ENCODE data around the gene KLHL20.
"Not testable (repeated sequence)": the region's sequence is repeated elsewhere in the genome, so short reads cannot be mapped to it uniquely, and the experiment has no call there.

KLHL20 gene, protein sequence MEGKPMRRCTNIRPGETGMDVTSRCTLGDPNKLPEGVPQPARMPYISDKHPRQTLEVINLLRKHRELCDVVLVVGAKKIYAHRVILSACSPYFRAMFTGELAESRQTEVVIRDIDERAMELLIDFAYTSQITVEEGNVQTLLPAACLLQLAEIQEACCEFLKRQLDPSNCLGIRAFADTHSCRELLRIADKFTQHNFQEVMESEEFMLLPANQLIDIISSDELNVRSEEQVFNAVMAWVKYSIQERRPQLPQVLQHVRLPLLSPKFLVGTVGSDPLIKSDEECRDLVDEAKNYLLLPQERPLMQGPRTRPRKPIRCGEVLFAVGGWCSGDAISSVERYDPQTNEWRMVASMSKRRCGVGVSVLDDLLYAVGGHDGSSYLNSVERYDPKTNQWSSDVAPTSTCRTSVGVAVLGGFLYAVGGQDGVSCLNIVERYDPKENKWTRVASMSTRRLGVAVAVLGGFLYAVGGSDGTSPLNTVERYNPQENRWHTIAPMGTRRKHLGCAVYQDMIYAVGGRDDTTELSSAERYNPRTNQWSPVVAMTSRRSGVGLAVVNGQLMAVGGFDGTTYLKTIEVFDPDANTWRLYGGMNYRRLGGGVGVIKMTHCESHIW

DNA sequence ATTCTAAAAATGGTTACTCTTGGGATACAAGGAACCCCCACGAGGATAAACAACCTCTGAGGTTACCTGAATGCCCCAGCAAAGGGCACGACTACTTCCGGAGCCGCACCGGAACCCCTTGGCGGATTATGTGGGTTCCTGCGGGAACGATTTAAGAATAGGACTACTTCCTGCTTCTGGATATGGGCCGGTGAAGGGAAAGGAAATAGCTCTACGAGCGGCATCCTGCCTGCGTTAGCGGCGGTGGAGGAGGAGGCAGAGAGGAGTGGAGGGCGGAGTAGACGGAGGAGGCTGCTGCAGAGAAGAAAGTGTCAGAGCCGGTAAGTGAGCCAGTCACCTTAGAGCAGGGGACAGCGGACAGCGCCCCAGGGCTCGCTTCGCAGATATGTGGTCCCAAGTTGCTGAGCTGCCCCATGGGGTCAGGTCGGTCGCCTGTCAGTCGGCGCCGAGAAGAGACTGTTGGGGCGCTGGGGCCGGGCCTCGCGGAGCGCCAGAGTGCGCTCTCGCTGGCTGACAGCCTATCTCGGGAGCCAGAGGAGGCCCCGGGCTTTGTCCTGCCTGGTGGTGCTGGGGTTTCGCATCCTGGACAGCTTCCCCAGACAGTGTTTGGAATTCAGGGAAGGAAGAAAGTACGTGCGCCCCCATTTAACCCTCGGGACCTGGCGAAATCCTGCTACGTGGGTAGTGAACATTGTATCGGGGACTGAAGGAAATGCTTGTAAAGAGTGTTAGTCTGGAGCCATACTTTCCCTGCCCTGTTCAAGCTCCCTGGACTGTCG is at the start of gene KLHL20:
Gene KLHL20, plus strand, starts transcription at position 223 of the 779 bp plus-strand sequence. CDS start 1,063 bp downstream, outside the sequence.
- peak; percentile 65 for DNase-seq

DNA sequence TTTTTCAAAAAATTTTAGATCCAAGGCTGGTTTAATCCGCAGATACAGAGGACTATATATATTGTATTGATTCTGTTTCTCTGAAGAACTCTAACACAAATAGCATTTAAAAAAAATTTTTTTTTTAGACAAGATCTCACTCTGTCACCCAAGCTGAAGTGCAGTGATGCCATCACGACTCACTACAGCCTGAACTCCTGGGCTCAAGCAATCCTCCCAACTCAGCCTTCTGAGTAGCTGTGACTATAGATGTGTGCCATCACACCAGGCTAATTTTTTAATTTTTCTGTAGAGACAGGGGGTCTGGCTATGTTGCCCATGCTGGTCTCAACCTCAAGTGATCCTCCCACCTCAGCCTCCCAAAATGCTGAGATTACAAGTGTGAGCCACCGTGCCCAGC is 48.1 kb upstream of the KLHL20 start:
- no peak for DNase-seq

DNA sequence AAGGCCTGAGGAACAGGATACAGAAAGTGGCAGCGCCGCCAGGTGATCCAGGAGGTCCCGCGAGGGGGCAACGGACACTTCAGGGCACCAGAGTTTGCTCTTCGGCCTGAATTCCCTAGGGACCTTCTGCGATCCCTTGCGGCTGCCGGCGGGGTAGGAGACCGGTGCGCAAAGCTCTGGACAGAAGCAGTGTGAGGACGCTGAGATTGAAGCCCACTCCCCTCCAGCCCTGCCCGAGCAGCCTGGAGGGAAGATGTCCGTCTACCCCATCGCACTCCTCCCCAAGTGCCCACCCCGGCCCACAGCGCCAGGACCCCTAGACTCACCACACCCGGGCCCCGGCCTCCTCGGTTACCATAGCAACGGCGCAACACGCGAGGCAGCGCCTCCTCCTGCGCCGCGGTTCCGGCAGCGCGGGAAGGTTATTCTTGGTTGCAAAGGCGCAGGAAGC is 45.3 kb upstream of the KLHL20 start, which contains the start of gene ANKRD45:
Gene ANKRD45, minus strand, starts transcription at position 361 of the 451 bp plus-strand sequence. CDS start 10,433 bp downstream, outside the sequence.
- DNase-seq = peak; percentile 22

GRCh38 chr1:173674496-173674895 is 40.3 kb upstream of the KLHL20 start:
- not testable (repeated sequence) for DNase-seq

DNA sequence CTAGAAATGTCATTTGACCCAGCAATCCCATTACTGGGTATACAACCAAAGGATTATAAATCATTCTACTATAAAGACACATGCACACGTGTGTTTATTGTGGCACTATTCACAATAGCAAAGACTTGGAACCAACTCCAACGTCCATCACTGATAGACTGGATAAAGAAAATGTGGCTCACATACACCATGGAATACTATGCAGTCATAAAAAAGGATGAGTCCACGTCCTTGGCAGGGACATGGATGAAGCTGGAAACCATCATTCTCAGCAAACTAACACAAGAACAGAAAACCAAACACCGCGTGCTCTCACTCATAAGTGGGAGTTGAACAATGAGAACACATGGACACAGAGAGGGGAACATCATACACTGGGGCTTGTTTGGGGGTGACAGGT is 34.6 kb upstream of the KLHL20 start:
- not testable (repeated sequence) for DNase-seq

DNA sequence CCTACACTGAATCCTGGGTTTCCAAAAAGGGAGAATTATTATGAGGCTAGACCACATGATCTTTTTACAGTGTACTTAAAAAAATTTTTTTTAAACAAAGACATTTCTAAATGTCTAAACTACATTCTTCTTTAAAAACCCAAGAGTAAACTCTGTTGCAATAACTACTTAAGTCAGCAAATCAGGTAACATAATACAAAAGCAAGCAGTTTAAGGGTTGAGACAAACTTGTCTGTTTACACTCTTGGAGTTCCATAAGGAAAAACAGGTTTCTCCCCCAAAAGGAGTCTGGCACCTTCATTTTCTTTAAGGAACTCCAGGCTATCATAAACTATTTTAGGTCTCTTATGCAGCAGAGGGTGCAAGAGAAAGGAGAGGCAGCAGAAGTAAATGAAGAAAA is 32.6 kb upstream of the KLHL20 start:
- DNase-seq = no peak

DNA sequence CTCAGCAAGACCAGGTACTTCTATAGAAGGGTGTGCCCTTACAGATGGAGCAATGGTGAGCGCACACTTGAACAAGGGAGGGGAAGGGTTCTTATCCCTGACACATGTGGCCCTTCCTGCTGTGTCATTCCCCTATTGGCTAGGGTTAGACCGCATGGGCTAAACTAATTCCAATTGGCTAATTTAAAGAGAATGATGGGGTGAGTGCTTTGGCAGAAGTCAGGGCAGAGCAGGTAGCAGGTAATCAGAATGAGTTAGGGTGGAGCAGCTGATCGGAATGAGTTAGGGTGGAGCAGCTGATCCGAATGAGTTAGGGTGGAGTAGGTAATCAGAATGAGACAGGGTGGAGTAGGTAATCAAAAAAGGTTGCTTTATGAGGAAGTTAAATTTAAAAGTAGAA is 30.9 kb upstream of the KLHL20 start:
- DNase-seq = not testable (repeated sequence)

- not testable (repeated sequence) for DNase-seq
Measured at GRCh38 chr1:173685121-173685520, 29.7 kb upstream of the KLHL20 start.

GRCh38 chr1:173688300-173688699 is 26.5 kb upstream of the KLHL20 start:
- DNase-seq = no peak

DNA sequence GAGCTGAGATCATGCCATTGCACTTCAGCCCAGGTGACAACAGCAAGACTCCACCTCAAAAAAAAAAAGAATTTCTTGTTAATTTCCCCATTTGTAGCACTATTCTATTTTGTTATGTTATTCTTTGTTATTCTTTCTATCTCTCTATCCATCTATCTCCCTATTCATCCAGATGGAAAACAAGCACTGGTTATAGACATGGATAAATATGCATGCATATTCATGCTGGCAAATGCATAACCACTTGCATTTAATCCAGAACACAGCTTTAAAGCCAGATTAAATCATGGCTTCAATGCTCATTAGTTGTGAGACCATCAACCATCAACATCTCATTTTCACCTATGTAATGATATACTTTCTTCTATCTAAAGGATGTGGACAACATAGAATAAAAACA is 21.5 kb upstream of the KLHL20 start:
- DNase-seq = no peak

GRCh38 chr1:173701299-173701698 is 13.5 kb upstream of the KLHL20 start:
- DNase-seq = not testable (repeated sequence)

- DNase-seq = no peak
Measured at GRCh38 chr1:173702736-173703135, 12.0 kb upstream of the KLHL20 start.

GRCh38 chr1:173705117-173705516 is 9.7 kb upstream of the KLHL20 start:
- no peak for DNase-seq

DNA sequence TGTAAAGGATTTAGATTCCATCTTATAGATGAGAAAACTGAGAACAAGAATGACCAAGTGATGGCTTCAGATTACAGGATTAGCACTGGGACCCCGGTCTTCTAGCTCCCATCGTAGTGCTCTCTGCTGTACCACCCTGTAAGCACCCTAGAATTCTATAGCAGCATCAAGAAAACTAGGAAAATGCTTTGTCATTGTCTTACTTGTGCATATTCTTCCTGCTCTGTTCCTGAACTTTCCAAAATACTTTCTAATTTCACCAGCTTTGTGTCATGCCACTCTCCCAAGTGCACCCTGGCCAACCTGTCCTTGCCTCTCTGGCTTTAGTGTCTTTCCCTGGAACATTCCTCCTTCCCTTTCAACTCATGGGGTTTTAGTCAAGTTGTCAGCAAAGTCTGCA is 6.0 kb upstream of the KLHL20 start:
- no peak for DNase-seq

- no peak for DNase-seq
Measured at GRCh38 chr1:173714441-173714758, 381 bp upstream of the KLHL20 start.

DNA sequence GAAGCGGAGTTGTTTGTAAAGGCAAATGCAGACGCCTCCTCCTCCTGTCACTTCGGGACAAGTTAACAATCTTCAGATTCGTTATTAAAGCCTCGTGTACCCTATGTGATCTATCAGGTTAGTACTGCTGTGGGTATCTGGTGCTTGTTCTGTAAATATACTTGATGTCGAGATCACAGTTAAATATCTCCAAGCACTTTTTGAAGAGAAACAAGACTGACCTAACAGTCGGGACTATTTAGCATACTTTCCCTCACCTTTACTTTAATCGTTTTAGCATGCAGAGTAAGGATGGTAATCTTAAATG is 710 bp downstream of the KLHL20 start:
- no peak for DNase-seq

- DNase-seq = no peak
Measured at GRCh38 chr1:173717238-173717637, 2.5 kb downstream of the KLHL20 start.

DNA sequence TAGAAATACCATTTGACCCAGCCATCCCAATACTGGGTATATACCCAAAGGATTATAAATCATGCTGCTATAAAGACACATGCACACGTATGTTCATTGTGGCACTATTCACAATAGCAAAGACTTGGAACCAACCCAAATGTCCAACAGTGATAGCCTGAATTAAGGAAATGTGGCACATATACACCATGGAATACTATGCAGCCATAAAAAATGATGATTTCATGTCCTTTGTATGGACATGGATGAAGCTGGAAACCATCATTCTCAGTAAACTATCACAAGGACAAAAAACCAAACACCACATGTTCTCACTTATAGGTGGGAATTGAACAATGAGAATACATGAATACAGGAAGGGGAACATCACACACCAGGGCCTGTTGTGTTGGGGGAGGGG is 16.6 kb downstream of the KLHL20 start:
- DNase-seq = not testable (repeated sequence)

DNA sequence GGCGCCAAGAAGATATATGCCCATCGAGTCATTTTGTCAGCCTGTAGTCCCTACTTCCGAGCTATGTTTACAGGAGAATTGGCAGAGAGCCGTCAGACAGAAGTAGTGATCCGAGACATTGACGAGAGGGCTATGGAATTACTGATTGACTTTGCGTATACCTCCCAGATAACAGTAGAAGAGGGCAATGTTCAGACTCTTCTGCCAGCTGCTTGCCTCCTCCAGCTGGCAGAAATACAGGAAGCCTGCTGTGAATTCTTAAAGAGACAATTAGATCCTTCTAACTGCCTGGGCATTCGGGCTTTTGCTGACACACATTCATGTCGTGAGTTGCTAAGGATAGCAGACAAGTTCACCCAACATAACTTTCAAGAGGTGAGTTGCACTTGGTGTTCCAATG is 19.1 kb downstream of the KLHL20 start:
- no peak for DNase-seq

DNA sequence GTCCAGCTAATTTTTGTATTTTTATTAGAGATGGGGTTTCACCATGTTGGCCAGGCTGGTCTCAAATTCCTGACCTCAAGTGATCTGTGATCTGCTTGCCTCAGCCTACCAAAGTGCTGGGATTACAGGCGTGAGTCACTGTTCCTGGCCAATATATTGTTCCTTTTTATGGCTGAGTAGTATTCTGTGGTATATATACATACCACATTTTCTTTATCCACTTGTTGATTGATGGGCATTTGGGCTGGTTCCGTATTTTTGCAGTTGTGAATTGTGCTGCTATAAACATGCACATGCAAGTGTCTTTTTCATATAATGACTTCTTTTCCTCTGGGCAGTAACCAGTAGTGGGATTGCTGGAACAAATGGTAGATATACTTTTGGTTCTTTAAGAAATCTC is 21.3 kb downstream of the KLHL20 start:
- not testable (repeated sequence) for DNase-seq

- no peak for DNase-seq
Measured at GRCh38 chr1:173742203-173742886, 27.6 kb downstream of the KLHL20 start.

DNA sequence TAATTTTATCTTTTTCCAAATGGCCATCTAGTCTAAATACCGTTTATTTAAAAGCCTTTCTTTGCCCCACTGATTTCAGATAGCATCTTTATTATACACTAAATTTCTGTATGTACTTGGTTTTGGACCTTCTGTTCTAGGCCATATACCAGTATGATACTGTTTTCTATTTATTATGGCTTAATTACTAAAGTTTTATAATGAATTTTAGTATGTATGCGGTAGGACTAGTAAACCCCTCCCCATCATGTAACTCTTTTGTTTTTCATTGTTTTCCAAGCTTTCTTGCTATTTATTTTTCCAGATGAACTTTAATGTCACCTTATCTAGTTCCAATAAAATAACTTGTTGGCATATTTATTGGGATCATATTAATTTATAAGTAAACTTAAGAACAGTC is 29.9 kb downstream of the KLHL20 start:
- no peak for DNase-seq

DNA sequence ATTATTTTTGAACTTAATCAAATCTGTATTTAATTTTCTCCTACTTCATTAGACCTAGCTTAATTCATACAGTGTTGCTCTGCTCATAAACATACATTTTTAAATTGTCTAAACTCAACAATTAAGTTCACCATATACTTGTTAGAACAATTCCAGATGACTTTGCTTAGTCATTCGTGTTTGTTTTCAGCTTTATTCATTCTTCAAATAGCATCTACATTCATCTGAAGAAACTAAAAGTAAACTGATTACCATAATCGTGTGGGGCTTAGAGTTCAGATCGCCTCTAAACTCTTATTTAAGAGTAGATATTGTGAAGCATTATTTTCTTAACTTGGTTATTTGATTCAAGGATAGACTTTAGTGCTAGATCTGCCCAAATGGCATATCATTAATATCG is 34.4 kb downstream of the KLHL20 start:
- DNase-seq = no peak
